ENCODE data around the gene TUSC2.

DNA sequence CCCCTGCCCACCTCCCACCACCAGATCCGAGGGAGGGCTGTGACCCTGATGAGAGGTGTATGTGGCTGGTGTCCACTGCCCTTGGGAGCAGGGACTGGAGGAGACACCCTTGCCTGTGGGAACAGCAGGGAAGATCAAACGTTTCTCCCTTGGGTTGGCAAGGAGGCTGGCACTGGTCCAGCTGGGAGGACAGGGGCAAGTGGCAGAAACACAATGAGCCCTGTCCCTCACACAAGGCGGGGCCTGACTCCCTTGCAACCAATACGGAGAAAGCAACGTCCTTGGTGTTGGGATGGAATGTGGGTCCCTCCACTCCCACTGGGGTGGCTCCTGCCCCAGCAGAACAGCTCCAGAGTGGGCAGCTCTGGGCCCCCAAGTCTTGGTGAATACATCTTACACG is 10.7 kb downstream of the TUSC2 start:
- TF ChIP-seq, protein P1, sequence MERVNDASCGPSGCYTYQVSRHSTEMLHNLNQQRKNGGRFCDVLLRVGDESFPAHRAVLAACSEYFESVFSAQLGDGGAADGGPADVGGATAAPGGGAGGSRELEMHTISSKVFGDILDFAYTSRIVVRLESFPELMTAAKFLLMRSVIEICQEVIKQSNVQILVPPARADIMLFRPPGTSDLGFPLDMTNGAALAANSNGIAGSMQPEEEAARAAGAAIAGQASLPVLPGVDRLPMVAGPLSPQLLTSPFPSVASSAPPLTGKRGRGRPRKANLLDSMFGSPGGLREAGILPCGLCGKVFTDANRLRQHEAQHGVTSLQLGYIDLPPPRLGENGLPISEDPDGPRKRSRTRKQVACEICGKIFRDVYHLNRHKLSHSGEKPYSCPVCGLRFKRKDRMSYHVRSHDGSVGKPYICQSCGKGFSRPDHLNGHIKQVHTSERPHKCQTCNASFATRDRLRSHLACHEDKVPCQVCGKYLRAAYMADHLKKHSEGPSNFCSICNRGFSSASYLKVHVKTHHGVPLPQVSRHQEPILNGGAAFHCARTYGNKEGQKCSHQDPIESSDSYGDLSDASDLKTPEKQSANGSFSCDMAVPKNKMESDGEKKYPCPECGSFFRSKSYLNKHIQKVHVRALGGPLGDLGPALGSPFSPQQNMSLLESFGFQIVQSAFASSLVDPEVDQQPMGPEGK (CRISPR knock-in tag; IDR thresholded peaks at IDR 0.05; ENCODE audit: borderline replicate concordance), result no peak
- no peak for TF ChIP-seq ARNTL (CRISPR knock-in tag; IDR thresholded peaks at IDR 0.05; ENCODE audit: borderline replicate concordance, low read depth)
- TF ChIP-seq, protein P2, sequence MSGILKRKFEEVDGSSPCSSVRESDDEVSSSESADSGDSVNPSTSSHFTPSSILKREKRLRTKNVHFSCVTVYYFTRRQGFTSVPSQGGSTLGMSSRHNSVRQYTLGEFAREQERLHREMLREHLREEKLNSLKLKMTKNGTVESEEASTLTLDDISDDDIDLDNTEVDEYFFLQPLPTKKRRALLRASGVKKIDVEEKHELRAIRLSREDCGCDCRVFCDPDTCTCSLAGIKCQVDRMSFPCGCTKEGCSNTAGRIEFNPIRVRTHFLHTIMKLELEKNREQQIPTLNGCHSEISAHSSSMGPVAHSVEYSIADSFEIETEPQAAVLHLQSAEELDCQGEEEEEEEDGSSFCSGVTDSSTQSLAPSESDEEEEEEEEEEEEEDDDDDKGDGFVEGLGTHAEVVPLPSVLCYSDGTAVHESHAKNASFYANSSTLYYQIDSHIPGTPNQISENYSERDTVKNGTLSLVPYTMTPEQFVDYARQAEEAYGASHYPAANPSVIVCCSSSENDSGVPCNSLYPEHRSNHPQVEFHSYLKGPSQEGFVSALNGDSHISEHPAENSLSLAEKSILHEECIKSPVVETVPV (CRISPR knock-in tag; IDR thresholded peaks at IDR 0.05), result no peak
- TF ChIP-seq ZNF565 (CRISPR knock-in tag; conservative IDR thresholded peaks at IDR 0.05; ENCODE audit: low read depth), result no peak

Measured in SK-N-SH treated with all-trans-retinoic acid at 6 μM for 48 hours (cell line).